ENCODE data around the gene STK10.
"Not testable (repeated sequence)": the region's sequence is repeated elsewhere in the genome, so short reads cannot be mapped to it uniquely, and the experiment has no call there.

Gene STK10

GRCh38 chr5:172052450-172053236, 135.4 kb downstream of the STK10 start:
- no peak for DNase-seq (ENCODE audit: low read depth)

GRCh38 chr5:172051643-172052339, 136.2 kb downstream of the STK10 start:
- DNase-seq (ENCODE audit: low read depth): no peak

- DNase-seq (ENCODE audit: low read depth): no peak
Measured at GRCh38 chr5:172050080-172050479, 137.9 kb downstream of the STK10 start.

GRCh38 chr5:172049226-172049796, 138.7 kb downstream of the STK10 start:
- DNase-seq (ENCODE audit: low read depth): no peak

- DNase-seq (ENCODE audit: low read depth): no peak
Measured at GRCh38 chr5:172048539-172049101, 139.4 kb downstream of the STK10 start.

- DNase-seq (ENCODE audit: low read depth): no peak
Measured at GRCh38 chr5:172048170-172048422, 139.9 kb downstream of the STK10 start.

- no peak for DNase-seq (ENCODE audit: low read depth)
Measured at GRCh38 chr5:172046593-172046992, 141.4 kb downstream of the STK10 start.

- no peak for DNase-seq (ENCODE audit: low read depth)
Measured at GRCh38 chr5:172045315-172045632, 142.8 kb downstream of the STK10 start.

GRCh38 chr5:172044631-172045314, 143.3 kb downstream of the STK10 start:
- no peak for DNase-seq (ENCODE audit: low read depth)

GRCh38 chr5:172043865-172044264, 144.2 kb downstream of the STK10 start:
- DNase-seq (ENCODE audit: low read depth): no peak

- DNase-seq (ENCODE audit: low read depth): no peak
Measured at GRCh38 chr5:172042183-172042582, 145.8 kb downstream of the STK10 start.

GRCh38 chr5:172038167-172038566, 149.9 kb downstream of the STK10 start:
- no peak for DNase-seq (ENCODE audit: low read depth)

GRCh38 chr5:172035049-172035448, 153.0 kb downstream of the STK10 start:
- DNase-seq (ENCODE audit: low read depth): no peak

GRCh38 chr5:172031894-172032461, 156.0 kb downstream of the STK10 start:
- no peak for DNase-seq (ENCODE audit: low read depth)

- no peak for DNase-seq (ENCODE audit: low read depth)
Measured at GRCh38 chr5:172029876-172030275, 158.1 kb downstream of the STK10 start.

GRCh38 chr5:172028167-172028566, 159.9 kb downstream of the STK10 start:
- no peak for DNase-seq (ENCODE audit: low read depth)

GRCh38 chr5:172020110-172020786, 167.8 kb downstream of the STK10 start:
- not testable (repeated sequence) for DNase-seq (ENCODE audit: low read depth)

- no peak for DNase-seq (ENCODE audit: low read depth)
Measured at GRCh38 chr5:172015346-172015745, 172.7 kb downstream of the STK10 start.

GRCh38 chr5:172010278-172010677, 177.7 kb downstream of the STK10 start:
- DNase-seq (ENCODE audit: low read depth): no peak

GRCh38 chr5:172009536-172010270, 178.3 kb downstream of the STK10 start:
- no peak for DNase-seq (ENCODE audit: low read depth)

GRCh38 chr5:172008689-172009141, 179.3 kb downstream of the STK10 start:
- no peak for DNase-seq (ENCODE audit: low read depth)
